Heart left ventricle (tissue), 13 donors: ENCODE results near the gene TAOK2.

Source experiments
- POLR2A ChIP-seq, 2 donors: fragments of 450-650 bp; IDR thresholded peaks; one replicate each; pipeline ENCODE4 v1.6.1; 2017; ENCODE audit warnings: antibody characterized with exemption in 2 of 2, mild to moderate bottlenecking in 2 of 2, moderate library complexity in 2 of 2
- TF ChIP-seq, protein P1 (sequence below), 12 donors: fragments of 200-600 bp; sonication (generic) in 4 of 12; IDR thresholded peaks; one replicate each; pipeline versions ENCODE4 v1.5.0 to v1.8.0; 2018 to 2022; ENCODE audit warnings: antibody characterized with exemption in 12 of 12, mild to moderate bottlenecking in 5 of 12
- donor health status: ischemic (EF 13 %, LVEDD 7.1; RV severe dilation, severe dysfunction).
- donor health status: DM: no; HTN: yes; CAD: no.
- donor health status: DM: no; HTN: no; CAD: no.
- donor health status: ischemic (EF 25% LVEDD 6.9; RV normal size, moderate dysfunction).
- donor health status: ischemic (EF 25% LVEDD 5.7; RV mildly dilated, moderate dysfunction).
- donor health status: ischemic (EF 35%, LVEDD 5.7; RV mildly dilated, moderate dysfunction).
- donor health status: nonischemic (EF 11% LVEDD 7.7; RV severe dilation, severe dysfunction).
- donor health status: DM: yes; HTN: yes; CAD: no.
- donor health status: PGD.
- donor health status: ischemic (EF 29% LVEDD 5.4; RV normal size, mild dysfunction).
- donor health status: nonischemic (EF 23%, LVEDD 6.1; RV moderate dilation, normal function).

- TF ChIP-seq, protein P1, sequence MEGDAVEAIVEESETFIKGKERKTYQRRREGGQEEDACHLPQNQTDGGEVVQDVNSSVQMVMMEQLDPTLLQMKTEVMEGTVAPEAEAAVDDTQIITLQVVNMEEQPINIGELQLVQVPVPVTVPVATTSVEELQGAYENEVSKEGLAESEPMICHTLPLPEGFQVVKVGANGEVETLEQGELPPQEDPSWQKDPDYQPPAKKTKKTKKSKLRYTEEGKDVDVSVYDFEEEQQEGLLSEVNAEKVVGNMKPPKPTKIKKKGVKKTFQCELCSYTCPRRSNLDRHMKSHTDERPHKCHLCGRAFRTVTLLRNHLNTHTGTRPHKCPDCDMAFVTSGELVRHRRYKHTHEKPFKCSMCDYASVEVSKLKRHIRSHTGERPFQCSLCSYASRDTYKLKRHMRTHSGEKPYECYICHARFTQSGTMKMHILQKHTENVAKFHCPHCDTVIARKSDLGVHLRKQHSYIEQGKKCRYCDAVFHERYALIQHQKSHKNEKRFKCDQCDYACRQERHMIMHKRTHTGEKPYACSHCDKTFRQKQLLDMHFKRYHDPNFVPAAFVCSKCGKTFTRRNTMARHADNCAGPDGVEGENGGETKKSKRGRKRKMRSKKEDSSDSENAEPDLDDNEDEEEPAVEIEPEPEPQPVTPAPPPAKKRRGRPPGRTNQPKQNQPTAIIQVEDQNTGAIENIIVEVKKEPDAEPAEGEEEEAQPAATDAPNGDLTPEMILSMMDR (IDR thresholded peaks at IDR 0.05), result no peak
- no peak for TF ChIP-seq POLR2A (IDR thresholded peaks at IDR 0.05)
Observed at GRCh38 chr16:30028438-30029076, 54.9 kb downstream of the TAOK2 start.
